ENCODE measurements around the gene CD99L2.

Gene CD99L2

GRCh38 chrX:150774798-150775568 is 123.5 kb downstream of the CD99L2 start:
- no peaks in the 10 kb centered on the region for H4K20me1 ChIP-seq (ENCODE audit: control insufficient read depth, insufficient read depth, low read depth, low read length)
- H3K27me3 ChIP-seq (ENCODE audit: control insufficient read depth, low read length): no peaks in the 10 kb centered on the region
- H3K9me2 ChIP-seq (replicated peaks; ENCODE audit: control insufficient read depth, low read length): no peaks in the 10 kb centered on the region
- no peaks in the 10 kb centered on the region for H3K9me3 ChIP-seq (ENCODE audit: control insufficient read depth, insufficient read depth, low read length)
- H3F3A ChIP-seq (ENCODE audit: control insufficient read depth, insufficient read depth): no peaks in the 10 kb centered on the region
- no peak for TF ChIP-seq CTCF (IDR thresholded peaks at IDR 0.05; ENCODE audit: low read depth, low read length, poor library complexity, severe bottlenecking)
- no peak for TF ChIP-seq EZH2phosphoT487 (IDR thresholded peaks at IDR 0.05; ENCODE audit: borderline replicate concordance, low read length)
- H3K27ac ChIP-seq (ENCODE audit: low read depth, low read length): no peak overlapping the region
- H3K4me2 ChIP-seq (ENCODE audit: low read length): no peak overlapping the region
- H3K36me3 ChIP-seq (ENCODE audit: control insufficient read depth, low read length): no peaks in the 10 kb centered on the region
- no peaks in the 10 kb centered on the region for H3K4me1 ChIP-seq (ENCODE audit: control insufficient read depth, low read length)
- no peak overlapping the region for H3K4me3 ChIP-seq (ENCODE audit: low read length)
- no peaks in the 10 kb centered on the region for H3K79me2 ChIP-seq (ENCODE audit: control insufficient read depth, low read length)

- Histone ChIP-seq H3K27me3 (ENCODE audit: control insufficient read depth, low read length) (no peaks in the 10 kb centered on the region), H3K9me3 (ENCODE audit: control insufficient read depth, insufficient read depth, low read length) (no peaks in the 10 kb centered on the region), H3K79me2 (ENCODE audit: control insufficient read depth, low read length) (no peaks in the 10 kb centered on the region), H3K4me1 (ENCODE audit: control insufficient read depth, low read length) (no peaks in the 10 kb centered on the region), H3K4me2 (ENCODE audit: low read length) (no peak overlapping the region), H3K9me2 (replicated peaks; ENCODE audit: control insufficient read depth, low read length) (no peaks in the 10 kb centered on the region), H3K27ac (ENCODE audit: low read depth, low read length) (no peak overlapping the region), H3F3A (ENCODE audit: control insufficient read depth, insufficient read depth) (no peaks in the 10 kb centered on the region), H3K36me3 (ENCODE audit: control insufficient read depth, low read length) (no peaks in the 10 kb centered on the region), H4K20me1 (ENCODE audit: control insufficient read depth, insufficient read depth, low read depth, low read length) (no peaks in the 10 kb centered on the region), H3K4me3 (ENCODE audit: low read length) (no peak overlapping the region)
- TF ChIP-seq EZH2phosphoT487 (IDR thresholded peaks at IDR 0.05; ENCODE audit: borderline replicate concordance, low read length): no peak
- TF ChIP-seq CTCF (IDR thresholded peaks at IDR 0.05; ENCODE audit: low read depth, low read length, poor library complexity, severe bottlenecking): no peak
These were observed 124.8 kb downstream of the CD99L2 start for GRCh38 chrX:150773634-150774033.

- H3K79me2 ChIP-seq (ENCODE audit: control insufficient read depth, low read length): no peaks in the 10 kb centered on the region
- H3K4me1 ChIP-seq (ENCODE audit: control insufficient read depth, low read length): no peaks in the 10 kb centered on the region
- H3K27ac ChIP-seq (ENCODE audit: low read depth, low read length): no peak overlapping the region
- TF ChIP-seq EZH2phosphoT487 (IDR thresholded peaks at IDR 0.05; ENCODE audit: borderline replicate concordance, low read length) (no peak), CTCF (IDR thresholded peaks at IDR 0.05; ENCODE audit: low read depth, low read length, poor library complexity, severe bottlenecking) (no peak)
- no peaks in the 10 kb centered on the region for H3K36me3 ChIP-seq (ENCODE audit: control insufficient read depth, low read length)
- H3K9me3 ChIP-seq (ENCODE audit: control insufficient read depth, insufficient read depth, low read length): no peaks in the 10 kb centered on the region
- no peak overlapping the region for H3K4me2 ChIP-seq (ENCODE audit: low read length)
- no peaks in the 10 kb centered on the region for H3F3A ChIP-seq (ENCODE audit: control insufficient read depth, insufficient read depth)
- H3K27me3 ChIP-seq (ENCODE audit: control insufficient read depth, low read length): no peaks in the 10 kb centered on the region
- no peaks in the 10 kb centered on the region for H3K9me2 ChIP-seq (replicated peaks; ENCODE audit: control insufficient read depth, low read length)
- H4K20me1 ChIP-seq (ENCODE audit: control insufficient read depth, insufficient read depth, low read depth, low read length): no peaks in the 10 kb centered on the region
- no peak overlapping the region for H3K4me3 ChIP-seq (ENCODE audit: low read length)
These were observed 125.4 kb downstream of the CD99L2 start for GRCh38 chrX:150773117-150773516.
